ENCODE data around the gene BBS9. TPM values are rescaled to one million over a fixed set of nuclear protein-coding genes. Genes with fewer than 3 reads are reported as not detected.

The BBS9 gene
- total and polyA plus RNA-seq, 9 of the 15 experiments (the other 6 are each of a cell fraction or from before 2014, with no cell fraction given) = 0.77 to 3.3 (median 2.4) TPM

DNA sequence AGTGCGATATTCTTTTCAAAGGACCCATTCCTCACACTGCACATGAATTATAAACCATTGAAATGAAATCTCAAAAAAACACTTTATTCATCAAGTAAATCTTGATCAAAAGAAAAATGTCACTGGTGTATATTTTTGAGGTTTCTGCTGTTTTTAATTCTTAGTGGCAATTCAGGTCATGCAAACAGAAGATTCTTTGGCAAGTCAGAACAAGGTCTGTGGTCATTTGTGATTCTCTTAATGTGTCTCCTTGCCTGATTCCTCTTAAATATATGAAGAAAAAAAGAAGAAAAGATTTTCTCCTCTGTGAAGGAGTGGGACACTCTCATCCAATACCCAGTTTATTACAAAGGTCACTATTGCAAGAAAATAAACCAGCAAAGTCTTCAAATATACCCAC is 467.8 kb downstream of the BBS9 start:
- ChIA-PET CTCF (ENCODE audit: low intra/inter-chr PET ratio) (no interaction called here), POLR2A (no interaction called here)
- Histone ChIP-seq H3K4me2 (ENCODE audit: insufficient read depth, low read length) (no peak overlapping the region), H2AFZ (ENCODE audit: low read depth, low read length) (no peak overlapping the region), H3K79me2 (ENCODE audit: control insufficient read depth, insufficient read depth, low read length) (no peaks in the 10 kb centered on the region), H3K9me1 (ENCODE audit: control insufficient read depth, insufficient read depth, low read length) (no peaks in the 10 kb centered on the region), H3K9me3 (replicated peaks; ENCODE audit: control insufficient read depth, insufficient read depth, low read depth, low read length) (no peaks in the 10 kb centered on the region), H3K27ac (ENCODE audit: extremely low read depth, low read depth, low read length) (no peak overlapping the region), H3K4me1 (replicated peaks in 1 of 2; ENCODE audit: control insufficient read depth in 2 of 2, insufficient read depth in 2 of 2, low read length in 2 of 2) (no peaks in the 10 kb centered on the region), H3K36me3 (ENCODE audit: control insufficient read depth, insufficient read depth, low read length) (no peaks in the 10 kb centered on the region), H3K4me3 (no peak overlapping the region), H3K27me3 (ENCODE audit: control insufficient read depth in 2 of 2, insufficient read depth in 2 of 2, low read length in 2 of 2) (no peaks in the 10 kb centered on the region), H3K9ac (ENCODE audit: insufficient read depth in 1 of 2, low read depth in 2 of 2, low read length in 2 of 2) (no peak overlapping the region), H4K20me1 (replicated peaks; ENCODE audit: control insufficient read depth, insufficient read depth, low read length) (no peaks in the 10 kb centered on the region)
- intact Hi-C loops (cut with micrococcal nuclease) = no loop called here
- in situ Hi-C loops (cut with MboI) = no loop called here
- WGBS (ENCODE audit: insufficient coverage, low coverage, missing lambda C conversion rate) = 0% methylated on average over 1 of the region's 1 CpG
- DNase-seq (ENCODE audit: extremely low read depth in 1 of 4, low spot score in 3 of 4) = no peak
- TF ChIP-seq PRPF4 (IDR thresholded peaks at IDR 0.05; ENCODE audit: insufficient read depth, low read depth, low read length, poor library complexity, severe bottlenecking) = no peak
- TF ChIP-seq CXXC5 (CRISPR knock-in tag; IDR thresholded peaks at IDR 0.05) = no peak
- TF ChIP-seq, protein P1, sequence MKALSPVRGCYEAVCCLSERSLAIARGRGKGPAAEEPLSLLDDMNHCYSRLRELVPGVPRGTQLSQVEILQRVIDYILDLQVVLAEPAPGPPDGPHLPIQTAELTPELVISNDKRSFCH (CRISPR knock-in tag; IDR thresholded peaks at IDR 0.05) = no peak
- TF ChIP-seq, protein P1 (tag; IDR thresholded peaks at IDR 0.05) = no peak
- no peak for TF ChIP-seq ELF1 (tag; IDR thresholded peaks at IDR 0.05)
- ATAC-seq = no peak
- FAIRE-seq = no peak
- no TSS peak for BruUV-seq (replicated peaks)

DNA sequence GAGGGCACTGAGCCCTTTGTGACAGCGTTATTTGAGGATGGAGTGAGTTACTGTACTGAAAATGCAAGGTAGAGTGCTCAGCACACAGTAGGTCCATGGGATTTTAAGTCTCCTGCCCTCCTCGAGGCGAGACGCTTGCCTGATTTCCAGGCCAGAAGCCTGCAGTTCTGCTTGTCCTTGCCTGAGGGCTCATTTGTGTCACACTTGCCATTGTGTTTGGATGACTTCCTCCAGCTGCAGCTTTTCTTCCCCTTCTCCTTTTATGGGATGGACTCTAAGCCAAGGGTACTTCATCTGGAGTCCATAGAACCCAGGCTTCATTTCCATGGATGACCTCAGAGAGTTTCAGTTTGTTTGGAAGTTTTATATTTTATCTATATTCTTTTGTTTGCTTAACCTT is 471.7 kb downstream of the BBS9 start:
- no peaks in the 10 kb centered on the region for H4K20me1 ChIP-seq (replicated peaks; ENCODE audit: control insufficient read depth, insufficient read depth, low read length)
- in situ Hi-C loops (cut with MboI) (no loop called here), intact Hi-C loops (cut with micrococcal nuclease) (no loop called here)
- H3K36me3 ChIP-seq (ENCODE audit: control insufficient read depth, insufficient read depth, low read length) = no peaks in the 10 kb centered on the region
- FAIRE-seq (no peak), ATAC-seq (no peak), DNase-seq (ENCODE audit: extremely low read depth in 1 of 4, low spot score in 3 of 4) (no peak)
- no peaks in the 10 kb centered on the region for H3K79me2 ChIP-seq (ENCODE audit: control insufficient read depth, insufficient read depth, low read length)
- CTCF ChIA-PET (ENCODE audit: low intra/inter-chr PET ratio) = no interaction called here
- H2AFZ ChIP-seq (ENCODE audit: low read depth, low read length) = no peak overlapping the region
- H3K27ac ChIP-seq (ENCODE audit: extremely low read depth, low read depth, low read length) = no peak overlapping the region
- POLR2A ChIA-PET = no interaction called here
- no TSS peak for BruUV-seq (replicated peaks)
- H3K4me1 ChIP-seq (replicated peaks in 1 of 2; ENCODE audit: control insufficient read depth in 2 of 2, insufficient read depth in 2 of 2, low read length in 2 of 2) = no peaks in the 10 kb centered on the region
- H3K27me3 ChIP-seq (ENCODE audit: control insufficient read depth in 2 of 2, insufficient read depth in 2 of 2, low read length in 2 of 2) = no peaks in the 10 kb centered on the region
- no peaks in the 10 kb centered on the region for H3K9me3 ChIP-seq (replicated peaks; ENCODE audit: control insufficient read depth, insufficient read depth, low read depth, low read length)
- no peak overlapping the region for H3K9ac ChIP-seq (ENCODE audit: insufficient read depth in 1 of 2, low read depth in 2 of 2, low read length in 2 of 2)
- WGBS (ENCODE audit: insufficient coverage, low coverage, missing lambda C conversion rate) = 4% methylated on average over 4 of the region's 4 CpGs
- no peak overlapping the region for H3K4me2 ChIP-seq (ENCODE audit: insufficient read depth, low read length)
- no peaks in the 10 kb centered on the region for H3K9me1 ChIP-seq (ENCODE audit: control insufficient read depth, insufficient read depth, low read length)
- no peak overlapping the region for H3K4me3 ChIP-seq
- TF ChIP-seq NCOA2 (IDR thresholded peaks at IDR 0.05; ENCODE audit: partially characterized antibody in 2 of 2) (no peak), ZKSCAN3 (CRISPR knock-in tag; IDR thresholded peaks at IDR 0.05) (no peak), SRSF7 (optimal IDR thresholded peaks at IDR 0.05; ENCODE audit: low read depth, low read length) (no peak), E2F3 (CRISPR knock-in tag; IDR thresholded peaks at IDR 0.05) (no peak)
- TF ChIP-seq, protein P2, sequence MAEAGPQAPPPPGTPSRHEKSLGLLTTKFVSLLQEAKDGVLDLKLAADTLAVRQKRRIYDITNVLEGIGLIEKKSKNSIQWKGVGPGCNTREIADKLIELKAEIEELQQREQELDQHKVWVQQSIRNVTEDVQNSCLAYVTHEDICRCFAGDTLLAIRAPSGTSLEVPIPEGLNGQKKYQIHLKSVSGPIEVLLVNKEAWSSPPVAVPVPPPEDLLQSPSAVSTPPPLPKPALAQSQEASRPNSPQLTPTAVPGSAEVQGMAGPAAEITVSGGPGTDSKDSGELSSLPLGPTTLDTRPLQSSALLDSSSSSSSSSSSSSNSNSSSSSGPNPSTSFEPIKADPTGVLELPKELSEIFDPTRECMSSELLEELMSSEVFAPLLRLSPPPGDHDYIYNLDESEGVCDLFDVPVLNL (CRISPR knock-in tag; IDR thresholded peaks at IDR 0.05; ENCODE audit: low read depth) = no peak
- TF ChIP-seq, protein P3, sequence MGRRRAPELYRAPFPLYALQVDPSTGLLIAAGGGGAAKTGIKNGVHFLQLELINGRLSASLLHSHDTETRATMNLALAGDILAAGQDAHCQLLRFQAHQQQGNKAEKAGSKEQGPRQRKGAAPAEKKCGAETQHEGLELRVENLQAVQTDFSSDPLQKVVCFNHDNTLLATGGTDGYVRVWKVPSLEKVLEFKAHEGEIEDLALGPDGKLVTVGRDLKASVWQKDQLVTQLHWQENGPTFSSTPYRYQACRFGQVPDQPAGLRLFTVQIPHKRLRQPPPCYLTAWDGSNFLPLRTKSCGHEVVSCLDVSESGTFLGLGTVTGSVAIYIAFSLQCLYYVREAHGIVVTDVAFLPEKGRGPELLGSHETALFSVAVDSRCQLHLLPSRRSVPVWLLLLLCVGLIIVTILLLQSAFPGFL (CRISPR knock-in tag; IDR thresholded peaks at IDR 0.05) = no peak
- TF ChIP-seq, protein P4, sequence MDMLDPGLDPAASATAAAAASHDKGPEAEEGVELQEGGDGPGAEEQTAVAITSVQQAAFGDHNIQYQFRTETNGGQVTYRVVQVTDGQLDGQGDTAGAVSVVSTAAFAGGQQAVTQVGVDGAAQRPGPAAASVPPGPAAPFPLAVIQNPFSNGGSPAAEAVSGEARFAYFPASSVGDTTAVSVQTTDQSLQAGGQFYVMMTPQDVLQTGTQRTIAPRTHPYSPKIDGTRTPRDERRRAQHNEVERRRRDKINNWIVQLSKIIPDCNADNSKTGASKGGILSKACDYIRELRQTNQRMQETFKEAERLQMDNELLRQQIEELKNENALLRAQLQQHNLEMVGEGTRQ (CRISPR knock-in tag; IDR thresholded peaks at IDR 0.05) = no peak

All from K562 (cell line).